Measurements from ENCODE around the gene USH1C. TPM values are rescaled to one million over a fixed set of nuclear protein-coding genes. Genes with fewer than 3 reads are reported as not detected.

The USH1C gene
- total and polyA plus RNA-seq, 10 donors, result 0.12 TPM; not detected in 9

GRCh38 chr11:17494019-17494418 is 50.2 kb downstream of the USH1C start:
- Histone ChIP-seq H3K27ac (no peak overlapping the region), H3K27me3 (replicated peaks in 1 of 7) (peaks cover 0 to 23% (median 0%) of the 10 kb centered on the region in 7 donors), H3K4me3 (no peak overlapping the region), H3K4me1 (no peaks in the 10 kb centered on the region), H3K36me3 (no peaks in the 10 kb centered on the region), H3K9me3 (no peaks in the 10 kb centered on the region)
- WGBS, 5 donors, result 66 to 79% (median 72%) methylated on average over 2 to 6 of the region's 6 CpGs
- no peak for DNase-seq
- intact Hi-C loops (cut with DNase I; ENCODE audit: low total_unique reads), result no loop called here
- TF ChIP-seq POLR2AphosphoS5 (IDR thresholded peaks at IDR 0.05), result no peak
- TF ChIP-seq POLR2A (IDR thresholded peaks at IDR 0.05), result no peak
- no peak for TF ChIP-seq CTCF (IDR thresholded peaks at IDR 0.05 in 8 of 11, conservative IDR thresholded peaks at IDR 0.05 in 3 of 11)

- Histone ChIP-seq H3K4me1 (no peaks in the 10 kb centered on the region), H3K36me3 (no peaks in the 10 kb centered on the region), H3K4me3 (no peak overlapping the region), H3K27ac (no peak overlapping the region), H3K9me3 (no peaks in the 10 kb centered on the region), H3K27me3 (replicated peaks in 1 of 7) (peaks cover 0 to 24% (median 0%) of the 10 kb centered on the region in 7 donors)
- no peak for DNase-seq
- intact Hi-C loops (cut with DNase I; ENCODE audit: low total_unique reads), result no loop called here
- TF ChIP-seq POLR2A (IDR thresholded peaks at IDR 0.05) (no peak), POLR2AphosphoS5 (IDR thresholded peaks at IDR 0.05) (no peak), CTCF (IDR thresholded peaks at IDR 0.05 in 8 of 11, conservative IDR thresholded peaks at IDR 0.05 in 3 of 11) (no peak)
- 89 to 100% (median 94%) methylated on average over 4 of the region's 4 CpGs for WGBS, 5 donors
These were observed 53.3 kb downstream of the USH1C start for GRCh38 chr11:17490938-17491337.

GRCh38 chr11:17490232-17490631 is 54.0 kb downstream of the USH1C start:
- 72 to 79% (median 75%) methylated on average over 6 of the region's 6 CpGs for WGBS, 5 donors
- no peak for DNase-seq
- no peaks in the 10 kb centered on the region for H3K4me1 ChIP-seq
- no peak overlapping the region for H3K27ac ChIP-seq
- peaks cover 0 to 24% (median 0%) of the 10 kb centered on the region in 7 donors for H3K27me3 ChIP-seq (replicated peaks in 1 of 7)
- H3K9me3 ChIP-seq, result no peaks in the 10 kb centered on the region
- intact Hi-C loops (cut with DNase I; ENCODE audit: low total_unique reads), result no loop called here
- H3K36me3 ChIP-seq, result no peaks in the 10 kb centered on the region
- no peak overlapping the region for H3K4me3 ChIP-seq
- TF ChIP-seq POLR2AphosphoS5 (IDR thresholded peaks at IDR 0.05) (no peak), CTCF (IDR thresholded peaks at IDR 0.05 in 8 of 11, conservative IDR thresholded peaks at IDR 0.05 in 3 of 11) (no peak), POLR2A (IDR thresholded peaks at IDR 0.05) (no peak)

DNA sequence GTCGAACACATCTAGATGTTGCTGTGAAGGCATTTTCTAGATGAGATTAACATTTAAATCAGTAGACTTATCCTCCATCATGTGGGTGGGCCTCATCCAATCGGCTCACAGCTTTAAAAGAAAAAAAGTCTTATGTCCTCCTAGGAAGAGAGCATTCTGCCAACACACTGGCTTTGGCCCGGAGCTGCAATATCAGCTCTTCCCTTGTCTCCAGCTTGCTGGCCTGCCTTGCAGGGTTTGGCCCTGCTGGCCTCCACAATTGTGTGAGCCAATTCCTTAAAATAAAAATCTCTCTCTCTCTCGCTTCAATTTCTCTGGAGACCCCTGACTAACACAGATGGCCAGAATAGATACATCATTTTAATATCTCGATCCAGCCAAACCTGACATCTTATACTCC is 54.5 kb downstream of the USH1C start:
- Histone ChIP-seq H3K27ac (no peak overlapping the region), H3K4me3 (no peak overlapping the region), H3K9me3 (no peaks in the 10 kb centered on the region), H3K36me3 (no peaks in the 10 kb centered on the region), H3K4me1 (no peaks in the 10 kb centered on the region), H3K27me3 (replicated peaks in 1 of 7) (peaks cover 0 to 24% (median 0%) of the 10 kb centered on the region in 7 donors)
- no peak for DNase-seq
- WGBS, 5 donors, result 73 to 94% (median 88%) methylated on average over 5 of the region's 5 CpGs
- intact Hi-C loops (cut with DNase I; ENCODE audit: low total_unique reads), result no loop called here
- TF ChIP-seq POLR2AphosphoS5 (IDR thresholded peaks at IDR 0.05), result no peak
- TF ChIP-seq POLR2A (IDR thresholded peaks at IDR 0.05), result no peak
- no peak for TF ChIP-seq CTCF (IDR thresholded peaks at IDR 0.05 in 8 of 11, conservative IDR thresholded peaks at IDR 0.05 in 3 of 11)

Data from spleen (tissue), 11 donors.